Measurements from ENCODE around the gene CWC22.
"Not testable (repeated sequence)": the region's sequence is repeated elsewhere in the genome, so short reads cannot be mapped to it uniquely, and the experiment has no call there.

The CWC22 gene

GRCh38 chr2:179948058-179948457 lies 59.0 kb downstream of the CWC22 start:
- no peak for DNase-seq

- DNase-seq, result no peak
These were observed 60.1 kb downstream of the CWC22 start for GRCh38 chr2:179946810-179947615.

- DNase-seq, result no peak
These were observed 60.8 kb downstream of the CWC22 start for GRCh38 chr2:179946346-179946745.

- no peak for DNase-seq
These were observed 67.8 kb downstream of the CWC22 start for GRCh38 chr2:179939259-179939658.

DNA sequence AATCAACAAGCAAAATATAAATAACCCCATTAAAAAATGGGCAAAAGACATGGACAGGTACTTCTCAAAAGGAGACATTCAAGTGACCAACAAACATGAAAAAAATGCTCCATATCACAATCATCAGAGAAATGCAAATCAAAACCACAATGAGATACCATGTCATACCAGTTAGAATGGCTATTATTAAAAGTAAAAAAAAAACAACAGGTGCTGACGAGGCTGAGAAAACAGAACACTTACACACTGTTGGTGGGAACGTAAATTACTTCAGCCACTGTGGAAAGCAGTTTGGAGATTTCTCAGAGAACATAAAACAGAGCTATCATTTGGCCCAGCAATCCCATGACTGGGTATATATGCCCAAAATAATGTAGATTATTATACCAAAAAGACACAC lies 69.1 kb downstream of the CWC22 start:
- no peak for DNase-seq

DNA sequence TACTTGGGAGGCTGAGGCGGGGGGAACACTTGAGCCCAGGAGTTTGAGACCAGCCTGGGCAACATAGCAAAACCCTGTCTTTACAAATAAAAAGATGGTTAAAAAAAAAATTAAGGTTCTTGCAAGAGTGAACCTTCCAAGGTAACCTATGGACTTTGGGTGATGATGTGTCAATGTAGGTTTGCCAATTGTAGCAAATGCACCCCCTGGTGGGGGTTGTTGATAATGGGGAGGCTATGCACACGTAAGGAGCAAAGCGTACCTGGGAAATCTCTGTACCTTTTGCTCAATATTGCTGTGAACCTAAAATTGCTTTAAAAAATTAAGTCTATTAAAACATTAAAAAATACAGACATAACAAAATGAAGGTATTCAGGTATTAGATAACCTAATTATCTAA lies 70.4 kb downstream of the CWC22 start:
- no peak for DNase-seq

DNA sequence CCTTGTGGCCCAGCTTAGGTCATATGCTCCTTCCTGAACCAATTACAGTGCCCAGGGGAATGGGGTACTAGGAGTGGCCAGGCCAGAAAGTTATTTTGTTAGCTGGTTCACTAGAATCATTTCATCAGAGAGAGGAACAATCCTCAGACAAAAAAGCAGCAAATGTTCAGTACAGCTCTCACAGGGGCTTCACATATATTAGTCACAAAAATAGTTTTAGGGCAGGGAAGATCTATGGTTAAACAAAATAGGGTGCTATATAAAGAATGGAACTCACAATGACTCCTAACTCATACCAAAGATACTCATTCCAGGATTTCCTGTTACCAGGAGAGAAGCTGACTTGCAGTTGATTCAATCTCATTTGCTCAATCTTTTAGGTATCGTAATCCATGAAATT lies 71.0 kb downstream of the CWC22 start:
- no peak for DNase-seq

DNA sequence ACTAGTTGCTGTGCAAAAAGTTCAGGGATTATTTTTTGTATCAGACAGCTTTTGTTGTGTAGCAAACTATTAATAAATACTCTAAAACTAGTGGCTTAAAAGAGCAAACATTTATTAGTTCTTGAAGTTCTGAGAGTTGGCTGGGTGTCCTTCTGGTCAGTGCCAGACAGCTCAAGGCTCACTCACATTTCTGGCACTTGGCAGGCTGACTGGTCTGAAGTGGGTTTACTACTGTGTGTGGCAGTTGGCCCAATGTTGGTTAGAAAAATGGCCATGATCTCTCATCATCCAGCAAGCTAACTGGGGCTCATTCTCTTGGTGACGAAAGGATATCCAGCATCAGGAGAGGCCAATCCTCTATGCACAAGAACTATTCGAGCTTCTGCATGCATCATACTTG lies 74.3 kb downstream of the CWC22 start:
- no peak for DNase-seq

DNA sequence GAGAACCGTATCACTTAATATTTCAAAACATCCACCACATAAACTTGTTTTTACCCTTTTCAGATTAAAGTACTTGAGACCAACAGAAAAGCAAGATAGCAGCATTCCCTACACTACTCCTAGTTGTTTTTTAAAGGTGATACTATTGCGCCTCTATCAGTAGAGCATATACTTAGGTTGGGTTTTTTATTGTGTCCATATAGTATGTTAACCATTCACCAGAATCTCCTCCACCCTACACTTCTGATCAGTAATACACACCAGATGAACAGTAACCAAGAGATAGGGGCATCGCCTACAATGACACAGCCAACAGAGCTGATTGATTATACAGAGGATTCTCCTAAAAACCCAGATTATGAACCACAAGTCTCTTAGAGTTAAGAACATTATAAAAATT lies 75.6 kb downstream of the CWC22 start:
- no peak for DNase-seq

DNA sequence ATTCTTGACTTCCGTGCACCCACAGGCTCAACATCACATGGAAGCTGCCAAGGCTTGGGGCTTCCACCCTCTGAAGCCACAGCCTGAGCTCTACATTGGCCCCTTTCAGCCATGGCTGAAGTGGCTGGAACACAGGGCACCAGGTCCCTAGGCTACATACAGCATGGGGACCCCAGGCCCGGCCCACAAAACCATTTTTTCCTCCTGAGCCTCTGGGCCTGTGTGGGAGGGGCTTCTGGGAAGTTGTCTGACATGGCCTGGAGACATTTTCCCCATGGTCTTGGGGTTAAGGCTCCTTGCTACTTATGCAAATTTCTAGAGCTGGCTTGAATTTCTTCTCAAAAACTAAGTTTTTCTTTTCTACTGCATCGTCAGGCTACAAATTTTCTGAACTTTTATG lies 77.1 kb downstream of the CWC22 start:
- DNase-seq, result not testable (repeated sequence)

GRCh38 chr2:179927041-179927440 lies 80.1 kb downstream of the CWC22 start:
- no peak for DNase-seq

- DNase-seq, result no peak
These were observed 81.4 kb downstream of the CWC22 start for GRCh38 chr2:179925713-179926112.

GRCh38 chr2:179917272-179917671 lies 89.8 kb downstream of the CWC22 start:
- DNase-seq, result no peak

DNA sequence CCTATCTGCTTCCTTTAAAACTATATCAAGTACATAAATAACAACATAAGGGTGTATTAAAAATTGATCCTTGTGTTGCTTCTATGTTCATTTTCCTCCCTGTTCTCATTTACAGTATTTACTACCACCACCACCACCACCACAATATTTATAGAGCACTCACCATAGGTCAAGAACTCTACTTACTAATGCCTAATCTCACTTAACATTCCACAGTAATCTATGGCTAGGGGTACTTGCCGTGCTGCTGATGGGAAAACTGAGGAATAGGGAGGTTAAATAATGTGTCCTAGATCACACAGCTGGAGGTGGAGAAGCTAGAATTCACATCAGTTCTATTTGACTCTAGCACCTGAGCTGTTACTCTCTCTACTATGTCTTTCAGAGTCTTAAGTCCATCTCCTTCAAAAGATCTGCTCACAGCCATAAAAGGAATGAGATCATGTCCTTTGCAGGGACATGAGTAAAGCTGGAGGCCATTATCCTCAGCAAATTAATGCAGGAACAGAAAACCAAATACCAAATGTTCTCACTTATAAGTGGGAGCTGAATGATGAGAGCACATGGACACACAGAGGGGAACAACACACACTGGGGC lies 91.6 kb downstream of the CWC22 start:
- DNase-seq, result no peak

- no peak for DNase-seq
These were observed 93.3 kb downstream of the CWC22 start for GRCh38 chr2:179913809-179914208.

- DNase-seq, result no peak
These were observed 95.5 kb downstream of the CWC22 start for GRCh38 chr2:179911569-179911968.

GRCh38 chr2:179910735-179911113 lies 96.4 kb downstream of the CWC22 start:
- no peak for DNase-seq

GRCh38 chr2:179909845-179910734 lies 97.0 kb downstream of the CWC22 start:
- no peak for DNase-seq

DNA sequence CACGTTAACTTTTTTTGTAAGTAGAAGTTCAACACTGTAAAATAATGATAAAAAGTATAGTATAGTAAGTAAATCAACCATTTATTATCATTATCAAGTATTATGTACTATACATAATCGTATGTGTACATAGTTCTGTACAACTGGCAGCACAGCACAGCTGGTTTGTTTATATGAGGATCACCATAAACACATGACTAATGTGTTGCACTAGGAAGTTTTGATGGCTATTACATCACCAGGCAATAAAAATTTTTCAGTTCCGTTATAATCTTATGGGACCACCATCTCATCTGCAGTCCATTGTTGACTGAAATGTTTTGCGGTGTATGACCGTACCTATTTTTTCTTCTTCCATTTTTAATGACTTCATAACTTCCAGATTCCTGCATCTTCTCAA lies 106.4 kb downstream of the CWC22 start:
- DNase-seq, result no peak

DNA sequence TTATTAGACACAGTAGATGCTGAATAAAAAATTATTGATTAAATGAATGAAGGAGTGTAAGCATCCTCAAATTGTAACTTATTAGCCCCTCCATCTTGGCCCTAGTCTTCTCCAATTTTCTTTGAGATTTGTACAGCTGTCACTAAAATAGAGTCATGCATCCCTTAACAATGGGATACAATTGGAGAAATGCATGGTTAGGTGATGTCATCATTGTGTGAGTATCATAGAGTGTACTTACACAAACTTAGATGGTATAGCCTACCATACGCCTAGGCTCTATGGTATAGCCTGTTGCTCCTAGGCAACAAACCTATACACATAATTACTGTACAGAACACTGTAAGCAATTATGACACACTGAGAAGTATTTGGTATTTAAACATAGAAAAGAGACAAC lies 107.4 kb downstream of the CWC22 start:
- DNase-seq, result no peak

GRCh38 chr2:179898873-179899272 lies 108.2 kb downstream of the CWC22 start:
- DNase-seq, result no peak

All from activated T-cell treated with anti-CD3 and anti-CD28 coated beads, Interleukin-2, amount 50 U/mL, for 1 hour (primary cell).